Measurements from ENCODE around the gene BTBD7.
A peak's percentile ranks its signal among the peaks of the same experiment; 100 is the strongest.

The BTBD7 gene

GRCh38 chr14:93337884-93338283 is 5.0 kb upstream of the BTBD7 start:
- H3K4me3 Mint-ChIP-seq = no peak overlapping the region
- DNase-seq (ENCODE audit: low spot score) = no peak
- peaks cover 14% of the 10 kb centered on the region for H3K4me1 Mint-ChIP-seq (ENCODE audit: low read depth)
- H3K27ac Mint-ChIP-seq = no peak overlapping the region
- H3K27me3 Mint-ChIP-seq (ENCODE audit: low read depth) = no peaks in the 10 kb centered on the region
- no peaks in the 10 kb centered on the region for H3K36me3 Mint-ChIP-seq (ENCODE audit: low read depth)
- peaks cover 18% of the 10 kb centered on the region for H3K9me3 Mint-ChIP-seq

DNA sequence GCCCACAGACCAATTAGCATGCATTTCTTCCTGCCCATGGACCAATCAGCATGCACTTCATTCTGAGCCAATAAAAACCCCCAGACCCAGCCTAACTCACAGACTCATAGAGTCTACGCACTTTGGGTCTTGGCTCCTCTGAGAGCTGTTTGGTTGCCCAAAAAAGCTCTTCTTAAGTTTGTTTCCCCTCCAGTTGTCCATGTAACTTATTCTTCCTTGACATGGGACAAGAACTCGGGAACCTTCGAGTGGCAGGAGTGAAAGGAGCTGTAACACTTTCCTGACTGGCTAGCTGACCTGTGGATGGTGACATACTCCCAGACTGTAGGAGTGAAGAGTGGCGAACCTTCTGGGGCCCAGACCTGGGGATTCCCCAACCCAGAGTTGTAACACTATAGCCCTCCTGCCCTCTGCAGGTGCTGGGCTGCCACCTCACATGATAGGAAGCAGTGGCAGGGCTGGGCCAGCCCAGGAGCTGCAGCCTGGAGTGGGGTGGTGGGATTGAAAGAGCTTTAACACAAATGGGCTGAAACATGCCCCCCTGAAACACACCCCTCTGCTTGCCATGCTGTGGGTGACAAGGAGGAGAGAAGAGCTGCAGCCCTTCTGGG is 4.4 kb upstream of the BTBD7 start:
- Mint-ChIP-seq H3K4me3 (no peak overlapping the region), H3K9me3 (peaks cover 11% of the 10 kb centered on the region), H3K27ac (no peak overlapping the region), H3K27me3 (ENCODE audit: low read depth) (no peaks in the 10 kb centered on the region), H3K4me1 (ENCODE audit: low read depth) (peaks cover 14% of the 10 kb centered on the region), H3K36me3 (ENCODE audit: low read depth) (no peaks in the 10 kb centered on the region)
- no peak for DNase-seq (ENCODE audit: low spot score)

DNA sequence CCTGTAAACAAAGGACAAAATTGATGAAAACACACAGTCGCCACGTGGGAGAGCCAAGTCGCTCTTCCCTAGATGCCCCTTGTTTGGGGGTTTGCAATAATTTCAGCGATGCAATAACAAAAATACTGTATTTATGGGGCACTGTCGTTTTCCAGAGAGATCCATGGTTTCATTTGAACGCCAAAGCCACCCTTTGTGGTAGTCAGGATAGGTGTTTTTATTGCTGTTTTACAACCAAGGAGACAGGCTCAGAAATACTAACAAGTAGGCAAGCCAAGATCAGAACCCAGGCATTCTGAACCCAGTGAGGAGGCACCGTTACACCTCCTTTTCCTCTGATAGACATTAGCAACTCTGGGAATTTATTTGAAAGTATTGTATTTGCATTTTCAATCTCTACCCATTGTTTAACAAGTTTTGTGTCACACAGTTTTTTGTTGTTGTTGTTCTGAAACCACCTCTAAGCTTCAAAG is 831 bp upstream of the BTBD7 start:
- no peaks in the 10 kb centered on the region for H3K9me3 Mint-ChIP-seq
- H3K36me3 Mint-ChIP-seq (ENCODE audit: low read depth) = no peaks in the 10 kb centered on the region
- peak overlapping the region; percentile 95 for H3K27ac Mint-ChIP-seq
- H3K4me3 Mint-ChIP-seq = peak overlapping the region; percentile 87
- no peaks in the 10 kb centered on the region for H3K27me3 Mint-ChIP-seq (ENCODE audit: low read depth)
- DNase-seq (ENCODE audit: low spot score) = no peak
- peaks cover 33% of the 10 kb centered on the region for H3K4me1 Mint-ChIP-seq (ENCODE audit: low read depth)

DNA sequence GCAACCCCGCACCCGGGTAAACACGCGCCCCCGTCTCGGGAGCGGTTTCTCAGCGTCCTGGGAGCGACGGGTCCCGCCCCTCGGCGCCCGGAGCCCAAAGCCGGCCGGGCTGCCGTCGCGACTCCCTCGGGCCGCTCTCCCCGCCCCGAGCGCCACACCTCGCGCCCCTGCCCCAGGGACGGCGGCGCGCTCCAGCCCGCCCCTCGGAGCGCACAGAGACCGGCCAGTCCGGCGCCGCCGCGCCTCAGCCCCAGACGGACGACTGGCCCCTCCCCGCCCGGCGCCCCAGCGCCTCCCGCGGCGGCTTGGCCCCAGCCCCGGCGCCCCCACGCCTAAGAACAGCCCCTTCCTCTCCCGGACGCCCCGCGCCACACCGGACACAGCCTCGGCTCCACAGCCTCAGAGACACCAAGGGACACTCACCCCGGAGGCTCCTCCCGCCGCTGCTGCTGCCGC is 411 bp downstream of the BTBD7 start:
- no peaks in the 10 kb centered on the region for H3K9me3 Mint-ChIP-seq
- H3K4me1 Mint-ChIP-seq (ENCODE audit: low read depth) = peaks cover 33% of the 10 kb centered on the region
- peak overlapping the region; percentile 88 for H3K4me3 Mint-ChIP-seq
- H3K27me3 Mint-ChIP-seq (ENCODE audit: low read depth) = no peaks in the 10 kb centered on the region
- H3K27ac Mint-ChIP-seq = no peak overlapping the region
- DNase-seq (ENCODE audit: low spot score) = peak; percentile 51
- H3K36me3 Mint-ChIP-seq (ENCODE audit: low read depth) = no peaks in the 10 kb centered on the region

GRCh38 chr14:93331728-93332396 is 974 bp downstream of the BTBD7 start:
- Mint-ChIP-seq H3K36me3 (ENCODE audit: low read depth) (no peaks in the 10 kb centered on the region), H3K9me3 (no peaks in the 10 kb centered on the region), H3K27me3 (ENCODE audit: low read depth) (no peaks in the 10 kb centered on the region), H3K4me3 (peak overlapping the region; percentile 88), H3K27ac (peak overlapping the region; percentile 88), H3K4me1 (ENCODE audit: low read depth) (peaks cover 33% of the 10 kb centered on the region)
- DNase-seq (ENCODE audit: low spot score) = no peak

DNA sequence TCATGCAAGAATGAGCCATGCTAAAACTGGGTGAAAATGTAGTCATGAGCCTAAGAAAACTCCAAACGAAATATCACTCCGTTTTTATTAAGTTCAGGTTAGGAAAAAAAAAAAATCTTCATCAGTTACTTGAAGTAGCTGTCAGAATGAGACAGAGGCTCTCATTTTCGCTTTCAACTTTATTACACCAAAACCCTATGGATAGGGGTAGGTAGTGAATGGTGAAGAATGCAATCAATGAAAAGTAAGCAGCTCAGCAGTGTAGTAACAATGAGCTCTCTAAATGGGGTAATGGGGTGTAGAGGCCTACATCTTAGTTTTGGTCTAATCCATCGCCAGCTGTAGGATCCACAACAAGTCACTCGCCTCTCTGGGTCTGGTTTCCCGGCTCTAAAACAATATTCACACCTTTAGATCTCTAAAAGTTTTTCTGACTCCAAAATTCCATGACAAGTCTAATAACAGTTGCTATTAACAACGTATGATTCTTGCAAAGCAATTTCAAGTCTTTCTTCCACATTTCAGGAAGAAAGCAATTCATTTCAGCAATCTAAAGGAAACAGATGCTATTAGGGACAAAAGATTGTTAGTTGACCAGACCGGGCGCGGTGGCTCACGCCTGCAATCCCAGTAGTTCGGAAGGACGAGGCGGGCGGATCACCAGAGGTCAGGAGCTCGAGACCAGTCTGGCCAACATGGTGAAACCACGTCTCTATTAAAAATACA is 1.7 kb downstream of the BTBD7 start:
- Mint-ChIP-seq H3K9me3 (no peaks in the 10 kb centered on the region), H3K27ac (peak overlapping the region; percentile 31), H3K4me3 (peak overlapping the region; percentile 88), H3K36me3 (ENCODE audit: low read depth) (no peaks in the 10 kb centered on the region), H3K4me1 (ENCODE audit: low read depth) (peaks cover 33% of the 10 kb centered on the region), H3K27me3 (ENCODE audit: low read depth) (no peaks in the 10 kb centered on the region)
- DNase-seq (ENCODE audit: low spot score) = no peak

- Mint-ChIP-seq H3K27me3 (ENCODE audit: low read depth) (no peaks in the 10 kb centered on the region), H3K27ac (no peak overlapping the region), H3K4me1 (ENCODE audit: low read depth) (peaks cover 33% of the 10 kb centered on the region), H3K9me3 (no peaks in the 10 kb centered on the region), H3K36me3 (ENCODE audit: low read depth) (no peaks in the 10 kb centered on the region), H3K4me3 (peak overlapping the region; percentile 88)
- DNase-seq (ENCODE audit: low spot score) = no peak
Observed at GRCh38 chr14:93330609-93331000, 2.2 kb downstream of the BTBD7 start.

DNA sequence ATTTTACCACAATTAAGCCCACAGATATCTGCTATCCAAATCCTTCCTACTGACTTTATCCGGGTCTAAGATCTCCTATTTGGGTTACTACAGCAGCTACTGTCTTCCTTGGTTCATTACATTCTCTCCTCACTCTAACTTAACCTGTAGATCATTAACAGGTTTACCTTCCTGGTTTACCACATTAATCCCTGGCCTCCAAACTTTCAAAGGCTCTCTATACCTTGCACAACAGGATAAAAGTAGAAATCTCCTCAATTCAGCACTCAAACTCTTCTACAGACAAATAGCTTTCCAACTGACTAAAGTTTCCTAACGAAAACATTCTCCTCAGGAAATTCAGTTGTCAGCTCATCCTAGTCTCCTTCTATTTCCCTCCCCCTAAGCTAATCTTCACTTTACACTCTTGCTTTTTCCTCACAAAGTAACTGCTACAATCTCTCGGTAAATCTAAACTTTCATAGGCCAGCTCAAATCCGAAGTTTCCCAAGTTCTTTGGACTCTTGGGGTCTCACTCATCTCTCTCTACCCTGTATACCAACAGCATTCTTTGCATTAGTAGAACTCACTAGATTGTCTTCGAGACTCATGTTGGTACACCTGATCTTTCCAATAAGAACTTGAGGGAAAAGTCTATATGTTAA is 2.7 kb downstream of the BTBD7 start:
- H3K4me3 Mint-ChIP-seq = no peak overlapping the region
- no peaks in the 10 kb centered on the region for H3K36me3 Mint-ChIP-seq (ENCODE audit: low read depth)
- DNase-seq (ENCODE audit: low spot score) = no peak
- H3K27me3 Mint-ChIP-seq (ENCODE audit: low read depth) = no peaks in the 10 kb centered on the region
- peaks cover 31% of the 10 kb centered on the region for H3K4me1 Mint-ChIP-seq (ENCODE audit: low read depth)
- no peaks in the 10 kb centered on the region for H3K9me3 Mint-ChIP-seq
- H3K27ac Mint-ChIP-seq = no peak overlapping the region

DNA sequence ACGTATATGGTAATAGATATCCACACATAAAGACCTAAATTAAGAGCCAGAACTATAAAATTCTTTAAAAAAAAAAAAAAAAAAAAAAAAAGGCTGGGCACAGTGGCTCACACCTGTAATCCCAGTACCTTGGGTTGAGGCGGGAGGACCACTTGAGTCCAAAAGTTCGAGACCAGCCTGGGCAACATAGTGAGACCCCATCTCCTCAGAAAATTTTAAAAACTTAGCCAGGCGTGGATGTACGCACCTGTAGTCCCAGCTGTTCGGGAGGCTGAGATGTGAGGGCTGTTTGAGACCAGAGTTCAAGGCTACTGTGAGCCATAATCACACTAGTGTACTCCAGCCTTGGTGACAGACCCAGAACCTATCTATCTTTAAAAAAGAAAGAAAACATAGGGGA is 4.3 kb downstream of the BTBD7 start:
- Mint-ChIP-seq H3K27ac (no peak overlapping the region), H3K4me3 (no peak overlapping the region), H3K36me3 (ENCODE audit: low read depth) (peaks cover 5% of the 10 kb centered on the region), H3K4me1 (ENCODE audit: low read depth) (peaks cover 20% of the 10 kb centered on the region), H3K27me3 (ENCODE audit: low read depth) (no peaks in the 10 kb centered on the region), H3K9me3 (no peaks in the 10 kb centered on the region)
- no peak for DNase-seq (ENCODE audit: low spot score)

- Mint-ChIP-seq H3K27me3 (ENCODE audit: low read depth) (no peaks in the 10 kb centered on the region), H3K4me3 (no peak overlapping the region), H3K4me1 (ENCODE audit: low read depth) (peaks cover 14% of the 10 kb centered on the region), H3K36me3 (ENCODE audit: low read depth) (peaks cover 11% of the 10 kb centered on the region), H3K9me3 (no peaks in the 10 kb centered on the region), H3K27ac (no peak overlapping the region)
- DNase-seq (ENCODE audit: low spot score) = no peak
Observed at GRCh38 chr14:93326196-93326595, 6.6 kb downstream of the BTBD7 start.

DNA sequence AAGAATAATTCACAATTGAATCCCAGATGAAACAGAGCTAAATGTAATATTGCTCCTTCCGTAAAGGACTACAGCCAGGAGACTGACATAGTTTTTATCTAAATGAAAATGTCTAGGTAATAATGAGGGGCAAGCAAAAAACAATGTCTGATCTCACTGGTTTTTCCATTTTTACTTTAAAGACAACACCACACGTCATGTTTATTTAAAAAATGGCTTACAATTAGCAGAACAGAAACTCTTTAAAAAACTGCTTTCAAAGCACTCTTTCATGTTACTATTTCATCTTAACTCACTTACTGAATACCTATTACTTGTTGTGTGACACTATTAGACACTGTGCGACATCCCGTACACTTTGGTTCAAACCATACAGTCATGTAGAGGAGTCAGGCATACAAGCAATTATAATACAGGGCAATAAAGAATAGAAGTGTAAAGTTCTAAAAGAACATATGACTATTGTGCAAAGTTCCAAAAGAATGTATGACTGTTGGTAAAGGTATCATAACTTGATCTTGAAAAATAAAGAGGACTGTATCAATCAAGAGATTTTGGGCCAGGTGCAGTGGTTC is 9.1 kb downstream of the BTBD7 start:
- H3K4me1 Mint-ChIP-seq (ENCODE audit: low read depth) = peaks cover 10% of the 10 kb centered on the region

GRCh38 chr14:93322929-93323599 is 9.8 kb downstream of the BTBD7 start:
- no peak overlapping the region for H3K4me3 Mint-ChIP-seq
- peaks cover 12% of the 10 kb centered on the region for H3K36me3 Mint-ChIP-seq (ENCODE audit: low read depth)

More for the DNA sequence above, 9.1 kb downstream of the BTBD7 start:
- H3K4me3 Mint-ChIP-seq = no peak overlapping the region
- H3K36me3 Mint-ChIP-seq (ENCODE audit: low read depth) = peaks cover 11% of the 10 kb centered on the region
- DNase-seq (ENCODE audit: low spot score) = no peak
- H3K9me3 Mint-ChIP-seq = no peaks in the 10 kb centered on the region
- H3K27me3 Mint-ChIP-seq (ENCODE audit: low read depth) = no peaks in the 10 kb centered on the region
- H3K27ac Mint-ChIP-seq = no peak overlapping the region

GRCh38 chr14:93320489-93320888 is 12.3 kb downstream of the BTBD7 start:
- peaks cover 16% of the 10 kb centered on the region for H3K36me3 Mint-ChIP-seq (ENCODE audit: low read depth)
- H3K27me3 Mint-ChIP-seq (ENCODE audit: low read depth) = no peaks in the 10 kb centered on the region
- H3K4me1 Mint-ChIP-seq (ENCODE audit: low read depth) = peaks cover 14% of the 10 kb centered on the region
- no peak overlapping the region for H3K4me3 Mint-ChIP-seq
- no peaks in the 10 kb centered on the region for H3K9me3 Mint-ChIP-seq
- H3K27ac Mint-ChIP-seq = no peak overlapping the region
- no peak for DNase-seq (ENCODE audit: low spot score)

More at GRCh38 chr14:93322929-93323599, 9.8 kb downstream of the BTBD7 start:
- no peak for DNase-seq (ENCODE audit: low spot score)
- Mint-ChIP-seq H3K27me3 (ENCODE audit: low read depth) (no peaks in the 10 kb centered on the region), H3K4me1 (ENCODE audit: low read depth) (peaks cover 11% of the 10 kb centered on the region), H3K27ac (no peak overlapping the region), H3K9me3 (no peaks in the 10 kb centered on the region)
